Measurements from ENCODE around the gene EFNA5. TPM values are rescaled to one million over a fixed set of nuclear protein-coding genes. Genes with fewer than 3 reads are reported as not detected.

The EFNA5 gene
- total RNA-seq, 1 donor from 2014 or later = 57.5 TPM

- H3K9me3 Mint-ChIP-seq = no peaks in the 10 kb centered on the region
- no peak for DNase-seq (ENCODE audit: low spot score in 2 of 2, unreplicated experiment in 2 of 2)
- peaks cover 3% of the 10 kb centered on the region for H3K36me3 Mint-ChIP-seq
- TF ChIP-seq CTCF (IDR thresholded peaks at IDR 0.05; ENCODE audit: unreplicated experiment) = no peak
- H3K27ac Mint-ChIP-seq = no peak overlapping the region
- H3K4me1 Mint-ChIP-seq = peaks cover 34% of the 10 kb centered on the region
- H3K27me3 Mint-ChIP-seq (ENCODE audit: low read depth) = no peaks in the 10 kb centered on the region
- H3K4me3 Mint-ChIP-seq = no peak overlapping the region
These were observed 252.7 kb downstream of the EFNA5 start for GRCh38 chr5:107418071-107418470.

- H3K9me3 Mint-ChIP-seq = peaks cover 4% of the 10 kb centered on the region
- no peaks in the 10 kb centered on the region for H3K27me3 Mint-ChIP-seq (ENCODE audit: low read depth)
- no peak for DNase-seq (ENCODE audit: low spot score in 2 of 2, unreplicated experiment in 2 of 2)
- H3K27ac Mint-ChIP-seq = no peak overlapping the region
- TF ChIP-seq CTCF (IDR thresholded peaks at IDR 0.05; ENCODE audit: unreplicated experiment) = no peak
- H3K36me3 Mint-ChIP-seq = peaks cover 3% of the 10 kb centered on the region
- peaks cover 27% of the 10 kb centered on the region for H3K4me1 Mint-ChIP-seq
- no peak overlapping the region for H3K4me3 Mint-ChIP-seq
These were observed 255.0 kb downstream of the EFNA5 start for GRCh38 chr5:107415762-107416161.

- no peaks in the 10 kb centered on the region for H3K27me3 Mint-ChIP-seq (ENCODE audit: low read depth)
- H3K9me3 Mint-ChIP-seq = peaks cover 4% of the 10 kb centered on the region
- H3K4me3 Mint-ChIP-seq = no peak overlapping the region
- H3K27ac Mint-ChIP-seq = no peak overlapping the region
- TF ChIP-seq CTCF (IDR thresholded peaks at IDR 0.05; ENCODE audit: unreplicated experiment) = no peak
- peaks cover 27% of the 10 kb centered on the region for H3K4me1 Mint-ChIP-seq
- DNase-seq (ENCODE audit: low spot score in 2 of 2, unreplicated experiment in 2 of 2) = no peak
- peaks cover 5% of the 10 kb centered on the region for H3K36me3 Mint-ChIP-seq
These were observed 255.9 kb downstream of the EFNA5 start for GRCh38 chr5:107414802-107415201.

GRCh38 chr5:107413754-107414153 lies 257.0 kb downstream of the EFNA5 start:
- DNase-seq (ENCODE audit: low spot score in 2 of 2, unreplicated experiment in 2 of 2) = no peak
- Mint-ChIP-seq H3K9me3 (peaks cover 4% of the 10 kb centered on the region), H3K4me3 (no peak overlapping the region), H3K27me3 (ENCODE audit: low read depth) (no peaks in the 10 kb centered on the region), H3K27ac (no peak overlapping the region), H3K4me1 (peaks cover 28% of the 10 kb centered on the region), H3K36me3 (peaks cover 11% of the 10 kb centered on the region)
- TF ChIP-seq CTCF (IDR thresholded peaks at IDR 0.05; ENCODE audit: unreplicated experiment) = no peak

- Mint-ChIP-seq H3K9me3 (peaks cover 4% of the 10 kb centered on the region), H3K27me3 (ENCODE audit: low read depth) (no peaks in the 10 kb centered on the region), H3K36me3 (peaks cover 11% of the 10 kb centered on the region), H3K4me1 (peaks cover 30% of the 10 kb centered on the region), H3K4me3 (no peak overlapping the region), H3K27ac (no peak overlapping the region)
- TF ChIP-seq CTCF (IDR thresholded peaks at IDR 0.05; ENCODE audit: unreplicated experiment) = no peak
- no peak for DNase-seq (ENCODE audit: low spot score in 2 of 2, unreplicated experiment in 2 of 2)
These were observed 262.2 kb downstream of the EFNA5 start for GRCh38 chr5:107408564-107408963.

GRCh38 chr5:107407713-107408298 lies 262.9 kb downstream of the EFNA5 start:
- DNase-seq (ENCODE audit: low spot score in 2 of 2, unreplicated experiment in 2 of 2) = no peak
- peaks cover 37% of the 10 kb centered on the region for H3K4me1 Mint-ChIP-seq
- TF ChIP-seq CTCF (IDR thresholded peaks at IDR 0.05; ENCODE audit: unreplicated experiment) = no peak

More at GRCh38 chr5:107407713-107408298, 262.9 kb downstream of the EFNA5 start:
- H3K9me3 Mint-ChIP-seq = peaks cover 4% of the 10 kb centered on the region
- H3K27me3 Mint-ChIP-seq (ENCODE audit: low read depth) = no peaks in the 10 kb centered on the region
- no peak overlapping the region for H3K27ac Mint-ChIP-seq
- no peak overlapping the region for H3K4me3 Mint-ChIP-seq
- H3K36me3 Mint-ChIP-seq = peaks cover 11% of the 10 kb centered on the region

All from mesothelial cell of epicardium (in vitro differentiated cells).